Common myeloid progenitor, CD34-positive (primary cell): Measurements from ENCODE around the gene SCO1.

Experiments
- CTCF ChIA-PET: fragments of 350-600 bp; sonication (Branson Sonifier 250); formaldehyde crosslinking; loops from one replicate; lab custom pipeline; 2021; ENCODE audit warnings: antibody characterized with exemption; lab: Charles Lee
- POLR2A ChIA-PET: fragments of 350-600 bp; sonication (Branson Sonifier 250); formaldehyde crosslinking; loops from one replicate; lab custom pipeline; 2021; ENCODE audit warnings: antibody characterized with exemption; lab: Charles Lee
- DNase-seq, 3 donors: peaks; one replicate each; pipeline versions ENCODE4 v3.0.0 to v3.0.0-alpha.2; 2013
- H3K27ac ChIP-seq, 2 experiments: 1 replicate in 1 of 2; 2 replicates in 1 of 2; pipeline ENCODE4 v1.7.0; 2013; ENCODE audit warnings: inconsistent platforms in 2 of 2, low read length in 2 of 2, mild to moderate bottlenecking in 2 of 2, low read depth in 1 of 2, moderate library complexity in 1 of 2; ENCODE audit not compliant: severe bottlenecking in 2 of 2, insufficient read depth in 1 of 2, poor library complexity in 1 of 2
- H3K27me3 ChIP-seq, 5 experiments: replicated peaks in 2 of 5; 1 replicate in 3 of 5; 2 replicates in 2 of 5; pipeline versions ENCODE4 v1.6.1 to v1.7.0; 2013; ENCODE audit warnings: low read length in 4 of 5, mild to moderate bottlenecking in 2 of 5, moderate library complexity in 2 of 5, inconsistent platforms in 1 of 5; ENCODE audit not compliant: insufficient read depth in 5 of 5, control insufficient read depth in 4 of 5
- H3K36me3 ChIP-seq, 4 experiments: 1 replicate in 2 of 4; 2 replicates in 2 of 4; pipeline versions ENCODE4 v1.6.1 to v1.7.0; 2013; ENCODE audit warnings: low read length in 3 of 4, control low read depth in 1 of 4, mild to moderate bottlenecking in 1 of 4; ENCODE audit not compliant: control insufficient read depth in 4 of 4, insufficient read depth in 4 of 4
- H3K4me1 ChIP-seq, 4 experiments: 1 replicate in 3 of 4; 2 replicates in 1 of 4; pipeline versions ENCODE4 v1.6.1 to v1.7.1; 2013; ENCODE audit warnings: low read length in 3 of 4, mild to moderate bottlenecking in 3 of 4, control low read depth in 1 of 4, inconsistent platforms in 1 of 4, moderate library complexity in 1 of 4; ENCODE audit not compliant: control insufficient read depth in 4 of 4, insufficient read depth in 4 of 4; ENCODE audit errors: control extremely low read depth in 1 of 4
- H3K4me3 ChIP-seq, 7 experiments: 1 replicate in 4 of 7; 2 replicates in 3 of 7; pipeline versions ENCODE4 v1.5.1 to v1.7.0; 2013; ENCODE audit warnings: mild to moderate bottlenecking in 7 of 7, low read length in 6 of 7, moderate library complexity in 6 of 7, inconsistent platforms in 2 of 7, low read depth in 2 of 7, control low read depth in 1 of 7; ENCODE audit not compliant: insufficient read depth in 4 of 7, control insufficient read depth in 1 of 7; ENCODE audit errors: extremely low read depth in 1 of 7
- H3K9me3 ChIP-seq, 5 experiments: 1 replicate in 4 of 5; 2 replicates in 1 of 5; pipeline versions ENCODE4 v1.6.1 to v1.7.1; 2013; ENCODE audit warnings: low read length in 4 of 5, mild to moderate bottlenecking in 2 of 5, inconsistent platforms in 1 of 5, low read depth in 1 of 5, moderate library complexity in 1 of 5; ENCODE audit not compliant: control insufficient read depth in 4 of 5, insufficient read depth in 2 of 5; ENCODE audit errors: control extremely low read depth in 1 of 5
- WGBS: methylation state at CpG from one replicate; pipeline ENCODE4 v1.1.5; 2013; ENCODE audit not compliant: insufficient coverage; 5-methylcytosine and 5-hydroxymethylcytosine counted together

The SCO1 gene

GRCh38 chr17:10739386-10739785, 42.1 kb upstream of the SCO1 start:
- CTCF ChIA-PET = interaction anchor here (1.2 kb wide), 1 partner anchor 10 kb away, joined by 3 read pairs; no protein-coding TSS in a partner anchor
- no peak for DNase-seq

GRCh38 chr17:10738521-10739258, 41.4 kb upstream of the SCO1 start:
- Histone ChIP-seq H3K4me1 (peaks cover 0 to 4% (median 0%) of the 10 kb centered on the region in 4 experiments), H3K9me3 (no peaks in the 10 kb centered on the region), H3K27me3 (no peaks in the 10 kb centered on the region), H3K4me3 (no peak overlapping the region), H3K36me3 (peaks cover 0 to 2% (median 0%) of the 10 kb centered on the region in 4 experiments), H3K27ac (no peak overlapping the region)
- ChIA-PET POLR2A (interaction anchor here (0.7 kb wide), 1 partner anchor 948 kb away, joined by 3 read pairs; no protein-coding TSS in a partner anchor), CTCF (interaction anchor here (3.1 kb wide), 1 partner anchor 35 kb away, joined by 10 read pairs; no protein-coding TSS in a partner anchor)
- DNase-seq = no peak
- 98% methylated on average over 4 of the region's 5 CpGs for WGBS

More at GRCh38 chr17:10739386-10739785, 42.1 kb upstream of the SCO1 start:
- Histone ChIP-seq H3K36me3 (no peaks in the 10 kb centered on the region), H3K27me3 (no peaks in the 10 kb centered on the region), H3K9me3 (no peaks in the 10 kb centered on the region), H3K4me3 (no peak overlapping the region), H3K27ac (no peak overlapping the region), H3K4me1 (peaks cover 0 to 6% (median 0%) of the 10 kb centered on the region in 4 experiments)
- POLR2A ChIA-PET = interaction anchor here (0.7 kb wide), 1 partner anchor 947 kb away, joined by 3 read pairs; no protein-coding TSS in a partner anchor
- WGBS = 98% methylated on average over 5 of the region's 5 CpGs

- peaks cover 0 to 2% (median 0%) of the 10 kb centered on the region in 4 experiments for H3K36me3 ChIP-seq
- POLR2A ChIA-PET = no interaction called here
- H3K4me1 ChIP-seq = peaks cover 0 to 4% (median 0%) of the 10 kb centered on the region in 4 experiments
- no peaks in the 10 kb centered on the region for H3K9me3 ChIP-seq
- H3K4me3 ChIP-seq = no peak overlapping the region
- no peaks in the 10 kb centered on the region for H3K27me3 ChIP-seq
- WGBS = 92% methylated on average over 1 of the region's 3 CpGs
- DNase-seq = no peak
- H3K27ac ChIP-seq = no peak overlapping the region
- CTCF ChIA-PET = interaction anchor here (0.6 to 3.6 kb wide), 18 partner anchors 11 to 413 kb away, joined by 3 to 36 read pairs (median 4); no protein-coding TSS in a partner anchor
These were observed 40.4 kb upstream of the SCO1 start for GRCh38 chr17:10737736-10738135.

- CTCF ChIA-PET = interaction anchor here (0.6 to 3.6 kb wide), 24 partner anchors 9 to 1253 kb away, joined by 3 to 36 read pairs (median 3); no protein-coding TSS in a partner anchor
- Histone ChIP-seq H3K27ac (no peak overlapping the region), H3K9me3 (no peaks in the 10 kb centered on the region), H3K27me3 (no peaks in the 10 kb centered on the region), H3K4me3 (no peak overlapping the region), H3K4me1 (peaks cover 0 to 4% (median 0%) of the 10 kb centered on the region in 4 experiments), H3K36me3 (peaks cover 0 to 2% (median 0%) of the 10 kb centered on the region in 4 experiments)
- POLR2A ChIA-PET = interaction anchor here (0.9 kb wide), 1 partner anchor 108 kb away, joined by 5 read pairs; no protein-coding TSS in a partner anchor
- WGBS = 3% methylated on average over 5 of the region's 6 CpGs
- DNase-seq = peak; percentile 52 to 68 (median 64)
These were observed 39.9 kb upstream of the SCO1 start for GRCh38 chr17:10737168-10737622.

GRCh38 chr17:10735821-10736220, 38.5 kb upstream of the SCO1 start:
- Histone ChIP-seq H3K36me3 (peaks cover 0 to 2% (median 0%) of the 10 kb centered on the region in 4 experiments), H3K27ac (no peak overlapping the region), H3K4me3 (no peak overlapping the region), H3K27me3 (no peaks in the 10 kb centered on the region), H3K4me1 (peaks cover 0 to 10% (median 0%) of the 10 kb centered on the region in 4 experiments), H3K9me3 (no peaks in the 10 kb centered on the region)
- DNase-seq = no peak
- CTCF ChIA-PET = interaction anchor here (2.4 to 3.6 kb wide), 3 partner anchors 13 to 109 kb away, joined by 10 to 36 read pairs (median 24); no protein-coding TSS in a partner anchor
- WGBS = 83% methylated on average over 1 of the region's 4 CpGs
- POLR2A ChIA-PET = no interaction called here

- ChIA-PET POLR2A (no interaction called here), CTCF (interaction anchor here (3.6 kb wide), 1 partner anchor 109 kb away, joined by 36 read pairs; no protein-coding TSS in a partner anchor)
- 100% methylated on average over 2 of the region's 2 CpGs for WGBS
- H3K4me3 ChIP-seq = no peak overlapping the region
- H3K27me3 ChIP-seq = no peaks in the 10 kb centered on the region
- H3K36me3 ChIP-seq = peaks cover 0 to 2% (median 0%) of the 10 kb centered on the region in 4 experiments
- no peak overlapping the region for H3K27ac ChIP-seq
- no peaks in the 10 kb centered on the region for H3K9me3 ChIP-seq
- peaks cover 0 to 13% (median 0%) of the 10 kb centered on the region in 4 experiments for H3K4me1 ChIP-seq
- no peak for DNase-seq
These were observed 37.9 kb upstream of the SCO1 start for GRCh38 chr17:10735251-10735650.
